Dedifferentiated amniotic fluid mesenchymal stem cell (primary cell): Measurements from ENCODE around the gene NPS.

Source experiments
- DNase-seq: peaks from one replicate; pipeline ENCODE4 v3.0.0-alpha.2; 2016; ENCODE audit errors: extremely low spot score

Gene NPS, protein sequence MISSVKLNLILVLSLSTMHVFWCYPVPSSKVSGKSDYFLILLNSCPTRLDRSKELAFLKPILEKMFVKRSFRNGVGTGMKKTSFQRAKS

DNA sequence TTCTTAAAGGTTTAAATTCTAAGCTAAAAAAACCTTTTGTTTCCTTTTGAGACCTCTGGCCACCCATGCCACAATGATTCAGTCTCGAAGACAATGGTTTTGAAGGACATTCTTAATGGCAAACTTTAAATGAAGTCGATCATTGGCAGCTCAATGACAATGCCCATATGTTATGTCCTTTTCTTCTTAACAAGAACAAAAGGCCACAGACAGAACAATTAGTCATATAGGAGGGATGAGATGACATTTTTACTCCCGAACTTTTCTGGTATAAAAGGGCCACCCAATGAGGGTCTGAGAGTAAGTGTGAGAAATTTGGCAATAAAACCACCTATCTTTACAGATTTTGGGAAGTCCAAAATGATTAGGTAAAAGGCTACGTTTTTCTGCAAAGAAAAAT, at the start of gene NPS:
Gene NPS, plus strand, starts transcription at position 301 of the 400 bp plus-strand sequence. Its CDS starts 60 bp downstream, at position 361.
- no peak for DNase-seq

DNA sequence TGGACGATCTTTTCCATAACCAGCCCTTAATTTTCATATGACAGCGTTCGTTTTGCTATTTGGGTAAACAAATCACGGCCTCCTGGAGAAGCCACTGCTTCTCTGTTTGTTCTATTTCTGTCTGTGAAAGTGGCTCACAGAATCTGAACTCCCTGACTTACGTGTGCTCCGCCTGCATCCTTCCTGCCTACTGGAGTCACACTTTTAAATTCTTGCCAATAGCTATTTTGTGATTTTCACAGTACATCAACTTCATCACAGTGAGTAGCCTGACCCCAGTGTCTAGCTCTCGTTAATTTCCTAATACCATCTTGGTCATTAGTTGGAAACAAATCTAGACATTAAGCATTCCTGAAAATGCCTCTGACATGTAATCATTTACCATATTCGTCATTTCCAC, 49.0 kb upstream of the NPS start:
- DNase-seq, result no peak

DNA sequence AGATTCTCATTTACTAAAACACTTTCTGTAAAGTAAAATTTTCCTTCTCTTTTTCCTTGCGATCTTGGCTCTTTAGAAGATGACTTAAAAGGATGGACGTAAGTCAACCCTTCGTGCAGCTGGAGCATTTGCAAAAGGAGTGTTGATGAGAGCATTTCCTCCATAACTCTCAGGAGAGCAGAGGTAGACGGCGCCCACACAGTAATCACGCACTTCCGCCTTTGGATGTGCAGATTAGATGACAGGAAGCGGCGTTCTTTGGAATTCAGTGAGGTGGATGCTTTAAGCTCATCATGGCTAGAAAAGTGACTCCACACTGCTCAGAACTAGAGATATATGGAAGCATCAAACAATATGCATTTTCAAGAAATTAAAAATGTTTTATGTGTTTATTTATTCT, 43.0 kb upstream of the NPS start:
- DNase-seq, result no peak

DNA sequence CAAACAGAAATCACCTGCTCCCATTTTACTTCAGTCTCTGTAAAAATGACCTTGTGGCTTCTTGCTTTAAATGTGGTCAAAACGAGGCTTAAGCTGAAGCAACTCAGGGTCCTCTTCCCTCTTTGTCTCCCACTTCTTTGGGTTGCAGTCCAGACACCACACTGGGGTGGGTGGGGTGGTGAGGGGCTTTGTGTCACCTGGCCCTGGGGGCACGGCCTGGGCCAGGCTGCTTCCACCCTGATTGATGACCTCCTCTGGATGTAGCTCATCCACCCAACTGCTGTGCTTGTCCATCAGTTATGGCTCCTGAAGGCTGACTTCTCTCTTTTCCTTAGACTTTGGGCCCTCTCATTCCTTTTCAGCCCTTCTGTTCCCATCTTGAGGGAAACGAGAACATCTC, 26.8 kb upstream of the NPS start:
- no peak for DNase-seq

DNA sequence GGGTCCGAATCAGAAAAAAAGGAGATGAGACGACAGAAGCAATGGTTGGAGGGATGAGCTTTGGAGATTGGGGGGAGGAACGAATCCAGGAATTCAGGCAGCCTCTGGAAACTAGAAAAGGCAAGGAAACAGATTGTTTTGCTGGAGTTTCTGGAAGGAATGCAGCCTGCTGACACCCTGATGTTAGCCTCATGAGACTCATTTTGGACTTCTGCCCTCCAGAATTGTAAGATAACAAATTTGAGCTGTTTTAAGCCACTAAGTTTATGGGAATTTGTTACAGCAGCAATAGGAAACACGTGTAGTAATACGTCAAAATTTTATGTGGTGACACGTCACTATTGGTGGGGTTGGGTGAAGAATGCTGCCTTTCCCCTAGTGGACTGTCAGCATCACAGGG, 25.6 kb upstream of the NPS start:
- no peak for DNase-seq

DNA sequence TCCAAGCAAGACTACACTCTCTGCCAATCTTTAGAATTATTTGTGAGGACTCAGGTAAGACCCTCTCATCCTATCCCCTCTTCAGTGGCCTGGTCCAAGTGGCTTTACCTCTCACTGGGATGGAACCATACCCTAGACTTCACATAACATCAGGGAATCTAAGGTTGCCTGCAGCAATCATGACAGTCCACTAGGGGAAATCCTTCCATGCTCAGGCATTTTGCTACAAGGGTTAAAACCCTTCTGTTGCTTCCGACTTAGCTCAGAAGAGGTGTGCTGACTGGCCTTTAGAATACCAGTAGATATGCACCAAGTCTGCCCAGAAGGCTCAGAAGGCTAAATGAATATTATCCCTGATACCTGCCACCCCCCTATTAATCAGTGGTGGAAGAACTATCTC, 24.9 kb upstream of the NPS start:
- no peak for DNase-seq

DNA sequence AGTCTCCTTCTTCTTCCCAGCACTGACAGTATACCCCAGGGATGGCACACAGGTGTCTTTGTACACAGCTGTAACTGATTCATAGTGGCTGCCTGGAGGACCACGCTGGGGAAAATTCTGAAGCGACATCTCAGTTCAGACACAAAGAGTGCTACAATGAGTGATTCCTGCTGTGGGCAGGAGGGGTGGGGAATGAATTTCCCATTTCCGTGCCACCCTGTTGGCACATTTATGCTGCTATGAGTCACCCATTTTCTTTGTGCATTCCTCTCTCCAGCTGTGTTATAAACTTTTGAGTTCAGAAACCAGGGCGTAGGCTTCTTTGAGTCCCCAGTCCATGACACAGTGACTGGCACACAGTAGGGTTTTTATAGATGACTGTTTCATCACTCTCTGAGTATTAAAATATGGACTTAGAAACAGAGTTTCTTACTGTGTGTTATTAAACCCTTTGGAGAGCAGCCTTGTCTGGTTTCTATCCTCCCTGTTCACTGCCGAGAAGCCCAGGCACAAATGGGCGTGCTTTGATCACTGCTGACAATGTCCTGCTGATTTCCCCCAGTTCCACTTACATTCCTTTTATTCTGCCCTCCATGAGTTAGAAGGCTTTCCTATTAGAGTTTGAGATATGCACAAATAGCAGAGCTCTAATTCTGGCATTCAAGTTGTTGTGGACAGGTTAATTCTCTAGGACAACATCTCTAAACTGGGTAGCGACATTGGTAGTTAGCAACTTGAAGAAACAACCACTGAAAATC, 24.0 kb upstream of the NPS start:
- DNase-seq, result no peak

DNA sequence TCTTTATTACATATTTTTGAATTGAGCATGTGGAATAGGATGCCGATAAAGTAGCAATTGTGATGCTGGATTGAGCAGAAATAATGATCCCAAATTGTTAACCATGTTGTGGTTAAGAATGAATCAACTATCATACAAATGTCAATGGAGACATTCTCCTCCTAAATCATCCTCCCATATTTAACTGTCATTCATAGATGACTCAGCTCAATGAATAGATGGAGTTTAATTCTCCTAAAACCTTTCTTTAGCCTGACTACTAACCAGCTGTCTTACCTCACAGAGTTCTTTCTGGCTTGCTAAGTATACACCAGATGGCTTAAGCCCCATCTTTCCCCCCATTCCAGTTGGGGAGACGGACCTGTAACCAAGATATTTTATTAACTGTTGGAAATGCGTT, 23.4 kb upstream of the NPS start:
- DNase-seq, result no peak

DNA sequence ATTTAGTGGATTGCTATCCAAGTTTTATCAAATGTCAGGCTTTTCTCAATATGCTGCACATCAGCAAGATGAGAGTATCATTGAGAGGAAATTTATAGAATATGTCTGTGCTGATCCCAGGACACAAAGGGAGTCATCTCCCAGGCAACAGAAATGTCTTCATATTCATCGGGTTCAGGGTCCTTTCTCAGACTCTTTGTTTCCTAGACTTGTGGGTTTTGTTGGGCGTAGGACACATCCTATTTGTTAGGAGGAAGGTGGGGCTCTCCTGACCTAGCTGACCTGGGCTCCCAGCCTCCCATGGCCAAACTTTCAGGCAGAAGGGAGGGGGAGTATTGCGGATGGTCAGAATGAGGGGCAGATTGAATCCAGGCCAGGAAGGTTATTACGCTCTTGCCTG, 22.9 kb upstream of the NPS start:
- DNase-seq, result no peak

DNA sequence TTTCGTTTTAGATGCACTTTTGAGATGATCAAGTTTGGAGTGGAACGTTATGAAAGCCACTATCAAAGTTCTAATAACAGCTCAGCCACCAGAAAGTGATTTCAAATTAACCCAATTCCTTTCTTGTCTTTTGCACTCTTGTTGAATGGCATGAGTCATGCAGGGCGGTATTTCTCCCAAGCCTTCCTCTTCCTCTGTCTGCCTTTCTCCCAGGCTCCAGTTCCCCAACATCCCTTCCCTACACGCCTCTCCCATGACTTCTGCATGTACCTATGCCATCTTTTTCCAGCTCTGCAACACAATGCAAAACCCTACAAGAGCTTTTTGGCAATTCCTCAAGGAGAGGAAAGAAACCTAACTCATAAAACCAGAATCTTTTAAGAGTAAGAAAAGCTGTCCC, 21.8 kb upstream of the NPS start:
- no peak for DNase-seq

DNA sequence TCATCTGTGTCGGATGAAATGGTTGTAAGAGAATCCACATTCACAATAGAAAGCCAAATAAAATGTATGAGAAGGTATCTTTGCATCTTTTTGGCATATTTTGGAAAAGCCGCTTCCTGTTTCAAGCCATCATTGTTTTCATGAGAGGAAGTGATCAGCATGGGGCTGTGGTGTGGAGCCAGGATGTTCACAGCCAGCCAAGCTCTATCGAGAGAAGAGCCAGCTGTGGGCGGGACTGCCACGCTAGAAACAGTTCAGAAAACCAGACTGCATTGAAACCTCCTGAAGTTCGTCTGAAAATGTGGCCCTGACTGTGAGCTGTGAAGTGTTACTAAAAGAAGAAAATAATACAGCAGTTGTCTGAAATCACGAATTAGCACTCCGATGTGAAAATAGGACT, 21.2 kb upstream of the NPS start:
- DNase-seq, result no peak

DNA sequence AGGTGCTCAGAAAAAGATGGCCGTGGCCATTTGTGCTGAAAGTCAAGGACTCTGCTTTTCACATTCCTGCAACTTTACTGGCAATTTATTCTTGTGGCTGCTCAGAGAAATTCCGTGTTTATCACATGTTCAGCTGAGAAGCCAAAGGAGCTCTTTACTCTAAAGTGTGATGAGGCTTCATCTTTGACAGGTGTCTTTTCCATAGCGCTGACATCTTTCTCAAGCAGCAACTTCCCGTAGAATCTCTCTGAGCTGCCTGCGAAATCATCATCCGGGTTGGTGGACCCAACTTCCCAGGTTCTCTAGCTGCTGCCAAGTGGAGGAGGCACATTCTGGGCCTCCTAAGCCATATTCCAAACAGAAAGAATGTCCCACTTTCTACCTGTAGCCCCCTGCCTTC, 16.9 kb upstream of the NPS start:
- DNase-seq, result no peak

DNA sequence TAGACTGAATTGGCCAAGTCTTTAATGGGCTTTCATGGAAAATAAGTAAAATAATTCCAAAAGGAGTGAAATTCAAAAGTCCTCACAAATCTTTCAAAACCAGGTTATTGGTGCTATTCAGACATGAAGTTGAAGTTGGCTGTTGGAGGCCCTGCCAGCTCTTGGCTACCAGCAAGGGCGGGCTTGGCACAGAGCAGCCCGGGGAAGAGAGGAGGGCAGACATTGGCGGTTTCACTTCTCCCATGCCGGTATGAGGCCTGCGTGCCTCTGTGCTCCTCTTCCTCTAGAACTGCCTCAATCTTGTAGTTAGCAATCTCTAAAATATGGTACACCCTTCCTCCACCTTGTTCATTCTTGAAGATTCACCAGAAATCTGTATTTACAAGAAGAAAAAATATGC, 16.4 kb upstream of the NPS start:
- no peak for DNase-seq

DNA sequence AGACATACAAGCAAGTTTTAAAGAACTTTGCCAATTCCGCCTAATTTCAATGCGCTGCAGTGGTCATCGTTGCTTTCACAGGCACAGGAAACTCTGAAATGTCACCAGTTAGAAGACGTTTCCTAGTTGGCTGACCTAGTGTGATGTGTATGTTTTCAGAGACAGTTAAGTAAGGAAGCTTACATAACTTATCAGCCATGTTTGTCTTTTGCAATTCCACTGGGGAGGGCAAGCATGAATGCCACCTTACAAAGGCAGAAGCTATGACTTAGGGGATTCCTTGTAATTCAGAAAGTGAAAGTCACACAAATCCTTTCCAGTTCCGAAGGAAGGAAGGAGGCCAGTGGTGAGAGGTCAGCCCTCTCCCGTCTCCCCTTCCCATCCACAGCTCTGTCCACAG, 15.0 kb upstream of the NPS start:
- DNase-seq, result no peak

DNA sequence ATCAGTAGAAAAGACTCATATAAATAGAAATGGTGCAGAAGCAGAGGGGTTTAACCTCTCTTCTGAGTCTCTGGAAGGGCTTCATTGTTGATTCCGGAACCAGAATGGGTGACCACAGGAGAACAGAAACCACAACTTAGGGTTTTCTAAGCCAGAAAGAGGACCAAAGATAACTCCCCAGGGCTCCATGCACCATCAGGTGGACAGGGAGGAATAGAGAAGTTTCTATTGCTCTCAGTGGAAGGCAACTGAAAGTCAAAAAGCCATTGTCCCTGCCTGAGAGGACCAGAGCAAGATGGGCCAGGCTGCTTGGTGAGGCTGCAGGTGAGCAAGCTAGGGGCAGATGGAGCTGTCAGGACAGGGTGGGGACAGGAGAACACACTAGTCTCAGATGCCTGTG, 14.6 kb upstream of the NPS start:
- no peak for DNase-seq

DNA sequence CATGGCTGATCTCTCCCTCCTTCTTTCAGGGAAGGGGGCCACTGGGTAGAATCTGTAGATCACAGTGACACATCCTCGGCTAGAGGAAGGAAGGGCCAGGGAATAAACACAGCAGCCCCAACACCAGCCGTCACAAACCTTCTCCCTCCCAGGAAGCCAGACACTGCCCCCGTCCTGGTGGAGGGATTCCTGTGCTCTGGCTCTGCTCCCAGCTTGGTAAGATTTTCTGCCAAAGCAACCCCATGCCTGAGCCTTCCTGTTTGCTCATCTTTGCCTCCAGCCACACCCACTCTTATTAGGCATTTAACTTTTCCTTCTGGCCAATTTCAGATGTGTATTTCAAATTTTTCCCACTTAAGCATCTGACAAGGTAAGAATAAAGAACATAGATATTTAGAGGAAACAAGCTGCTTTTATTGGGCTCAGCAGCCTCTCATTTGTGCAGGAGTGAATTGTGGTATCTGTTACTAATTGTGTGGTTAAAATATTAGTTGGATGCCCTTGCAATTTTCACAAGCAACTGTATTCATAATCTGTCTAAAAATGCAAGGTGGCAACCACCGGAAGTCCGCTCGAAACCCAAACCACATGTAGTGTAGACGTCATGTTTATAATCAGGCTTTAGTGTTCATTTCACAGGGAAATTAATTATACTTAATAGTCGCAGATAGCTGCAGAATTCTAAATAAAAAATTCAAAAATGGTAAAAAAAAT, 13.2 kb upstream of the NPS start:
- DNase-seq, result no peak

DNA sequence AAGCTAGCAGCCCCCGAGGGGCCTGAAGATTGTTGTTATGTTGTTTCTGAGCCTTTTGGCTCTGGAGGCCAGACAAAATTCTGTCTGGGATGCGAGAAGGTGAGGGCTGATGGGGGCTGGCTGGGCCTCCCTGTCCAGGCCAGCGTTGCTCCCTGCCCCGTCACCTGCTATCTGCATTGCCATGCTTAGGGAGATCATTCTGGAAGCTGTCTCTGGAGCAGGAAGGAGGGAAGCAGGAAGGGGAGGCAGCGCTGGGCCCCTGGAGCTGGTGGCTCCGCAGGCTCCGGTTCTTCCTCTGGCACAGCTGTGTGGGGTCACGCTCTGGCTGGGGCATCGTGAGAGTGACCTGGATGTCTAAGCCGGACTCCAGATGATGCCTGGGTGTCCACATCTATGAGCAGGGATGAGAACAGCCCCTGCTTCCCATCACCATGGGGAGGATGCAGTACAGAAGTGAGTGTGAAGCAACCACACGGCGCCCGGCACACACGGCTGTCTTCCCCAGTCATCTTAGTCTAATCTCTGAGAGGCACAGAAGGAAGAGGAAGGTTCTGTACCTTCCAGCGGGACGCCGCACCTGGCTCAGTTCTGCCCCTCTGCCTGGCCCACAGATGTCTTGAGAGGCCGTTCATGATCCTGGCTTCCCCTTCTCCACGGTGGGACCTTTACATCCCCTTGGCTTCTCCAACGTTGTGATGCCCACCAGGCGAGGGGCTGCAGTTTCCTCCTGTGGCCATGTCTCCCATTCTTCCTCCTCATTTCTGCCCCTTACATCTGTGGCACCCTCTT, 11.9 kb upstream of the NPS start:
- no peak for DNase-seq

DNA sequence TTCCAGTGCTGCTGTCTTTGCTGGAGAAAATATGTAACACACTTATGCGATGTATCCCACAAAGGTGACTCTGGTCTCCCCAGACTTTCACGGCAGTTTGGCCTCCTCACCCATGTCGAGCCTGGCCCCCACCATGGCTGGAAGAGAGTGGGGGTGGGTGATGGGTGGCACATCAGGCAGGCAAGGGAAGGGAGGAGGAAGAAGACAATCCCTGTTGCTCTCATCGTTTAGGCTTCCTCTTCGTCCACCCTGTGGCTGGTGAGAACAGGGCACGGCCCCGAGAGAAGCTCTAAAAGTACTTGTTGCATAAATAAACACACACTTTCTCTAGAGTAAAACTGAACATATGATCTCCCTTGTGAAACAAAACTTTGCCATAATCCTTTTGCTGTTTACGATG, 11.2 kb upstream of the NPS start:
- no peak for DNase-seq

DNA sequence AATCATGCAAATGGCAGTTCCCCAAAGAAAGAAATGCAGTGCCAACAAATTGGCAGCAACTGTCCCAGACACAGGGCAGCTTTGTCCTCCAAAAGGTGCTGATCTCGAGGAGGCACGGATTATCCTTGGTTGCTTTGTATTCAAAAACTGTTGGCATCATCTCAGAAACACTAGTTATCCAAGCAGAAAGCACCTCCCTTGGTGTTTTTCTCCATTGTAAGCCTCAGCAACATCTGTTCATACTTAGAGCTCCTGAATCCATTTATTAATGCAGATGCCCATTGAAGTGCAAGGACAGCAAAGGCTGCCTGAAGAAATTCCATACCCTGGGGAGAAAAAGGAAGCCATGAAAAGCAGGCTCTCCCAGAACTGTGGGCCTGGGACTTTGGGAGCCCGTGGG, 1.1 kb upstream of the NPS start:
- no peak for DNase-seq

DNA sequence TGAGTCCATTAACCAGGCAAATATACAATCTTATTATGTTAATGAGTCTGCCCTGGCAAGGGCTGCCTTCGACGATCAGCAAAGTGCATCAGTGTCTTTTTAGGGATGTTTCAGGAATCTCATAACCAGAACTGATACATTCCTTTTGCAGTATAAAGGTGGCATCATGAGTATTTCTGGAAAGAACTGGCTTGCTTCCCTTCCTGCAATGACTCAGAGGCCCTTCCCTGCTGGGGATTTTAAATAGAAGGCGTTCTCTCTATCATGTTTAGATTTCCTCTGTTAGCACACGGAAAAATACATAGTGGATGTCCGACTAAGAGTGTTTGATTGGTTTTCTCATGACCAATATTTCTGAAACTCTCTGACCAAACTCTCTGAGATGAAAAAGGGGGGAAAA, 1.8 kb downstream of the NPS start:
- no peak for DNase-seq

DNA sequence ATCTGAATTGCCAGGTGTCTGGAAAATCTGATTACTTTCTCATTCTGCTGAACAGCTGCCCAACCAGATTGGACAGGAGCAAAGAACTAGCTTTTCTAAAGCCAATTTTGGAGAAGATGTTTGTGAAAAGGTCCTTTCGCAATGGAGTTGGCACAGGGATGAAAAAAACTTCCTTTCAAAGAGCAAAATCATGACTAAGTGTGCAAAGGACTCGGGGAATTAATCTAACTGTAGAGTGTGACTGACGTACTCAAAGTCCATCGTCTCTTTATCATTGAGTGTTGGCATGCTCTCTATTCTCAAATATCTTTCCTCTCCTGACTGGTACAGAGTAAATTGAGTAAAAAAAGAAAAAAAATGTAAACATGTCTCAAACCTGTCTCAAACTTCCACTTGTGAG, 3.3 kb downstream of the NPS start:
- DNase-seq, result no peak

DNA sequence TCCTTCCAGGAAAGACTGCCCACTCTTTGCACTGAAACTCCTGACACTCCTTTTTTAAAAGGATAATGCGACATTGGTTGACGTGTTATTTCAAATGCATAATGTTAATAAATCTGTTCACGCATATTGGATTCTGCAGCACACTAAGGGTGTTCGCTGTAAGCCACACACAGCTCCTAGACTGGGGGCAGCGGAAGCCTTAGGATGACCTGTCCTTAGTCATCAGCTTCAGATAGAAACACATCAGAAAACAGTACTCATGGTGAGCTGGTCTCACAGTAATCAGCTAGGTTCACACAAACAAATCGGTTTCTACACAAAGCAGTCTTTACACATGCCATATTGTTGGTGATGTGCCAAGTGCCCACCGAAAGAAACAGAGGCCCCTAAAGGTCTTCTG, 4.3 kb downstream of the NPS start:
- no peak for DNase-seq

DNA sequence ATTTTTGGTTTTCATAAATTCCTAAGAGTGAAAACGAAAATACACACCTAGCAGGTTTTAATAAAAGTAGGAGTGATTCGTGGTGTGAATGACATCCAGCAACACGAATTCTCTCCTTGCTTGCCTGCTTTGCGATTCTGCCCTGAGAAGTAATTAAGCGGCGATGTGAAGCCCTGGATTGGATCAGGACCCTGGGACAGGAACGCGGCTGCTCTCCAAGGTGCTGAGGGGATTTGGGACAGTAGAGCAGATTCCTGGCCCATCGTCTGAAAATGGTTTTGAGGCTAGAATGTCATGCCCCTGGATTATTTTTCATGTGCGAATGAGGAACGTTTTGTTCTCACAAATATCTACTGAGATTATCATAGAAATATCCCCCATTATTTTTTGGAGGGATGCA, 7.8 kb downstream of the NPS start:
- DNase-seq, result no peak
